Mammary epithelial cell (primary cell): ENCODE data around the gene CEP170.

Experiments used
- CTCF ChIP-seq, 2 donors: IDR thresholded peaks in 1 of 2; conservative IDR thresholded peaks in 1 of 2; 2 replicates each; pipeline ENCODE4 v1.5.1; 2011 to 2012; ENCODE audit warnings: inconsistent platforms in 2 of 2, low read length in 2 of 2, mild to moderate bottlenecking in 2 of 2, control low read depth in 1 of 2, low read depth in 1 of 2; ENCODE audit not compliant: insufficient read depth in 1 of 2; ENCODE audit errors: extremely low read depth in 1 of 2
- EZH2 ChIP-seq: IDR thresholded peaks from 2 replicates; pipeline ENCODE4 v1.6.1; 2012; ENCODE audit warnings: low read length, inconsistent platforms, borderline replicate concordance

GRCh38 chr1:243264717-243265116, 9.6 kb upstream of the CEP170 start:
- TF ChIP-seq CTCF (conservative IDR thresholded peaks at IDR 0.05 in 1 of 2, IDR thresholded peaks at IDR 0.05 in 1 of 2; ENCODE audit: extremely low read depth in 1 of 2, insufficient read depth in 1 of 2, low read depth in 1 of 2, low read length in 2 of 2), result no peak
- no peak for TF ChIP-seq EZH2
